K562 (cell line): ENCODE data around the gene RUVBL2. TPM values are rescaled to one million over a fixed set of nuclear protein-coding genes. Genes with fewer than 3 reads are reported as not detected.

Experiments
- CHD2 ChIP-seq: IDR thresholded peaks from 2 replicates; pipeline ENCODE4 v1.6.1; 2011; ENCODE audit warnings: low read depth, low read length
- GABPA ChIP-seq: fragments of 200-800 bp; sonication (Bioruptor generic); conservative IDR thresholded peaks from 2 replicates; pipeline ENCODE4 v1.6.1; 2016; ENCODE audit warnings: low read depth, missing genetic modification characterization, missing compliant biosample characterization
- HLTF ChIP-seq: fragments of 450-650 bp; IDR thresholded peaks from 2 replicates; pipeline ENCODE4 v1.6.1; 2016
- IFI16 ChIP-seq: fragments of 250-450 bp; sonication (Bioruptor Pico); IDR thresholded peaks from 2 replicates; pipeline ENCODE4 v2.1.2; 2022; ENCODE audit warnings: mild to moderate bottlenecking, inconsistent platforms
- KLF13 ChIP-seq: fragments of 450-650 bp; IDR thresholded peaks from 2 replicates; pipeline ENCODE4 v1.6.1; 2016; ENCODE audit warnings: missing genetic modification characterization, low read depth, mild to moderate bottlenecking, missing compliant biosample characterization, moderate library complexity, borderline replicate concordance
- MED1 ChIP-seq: sonication (generic); formaldehyde crosslinking; IDR thresholded peaks from 2 replicates; pipeline ENCODE4 v1.8.1; 2023; ENCODE audit warnings: missing genetic modification reagents, borderline replicate concordance
- MYNN ChIP-seq, 2 experiments: sonication (generic); formaldehyde crosslinking in 1 of 2; IDR thresholded peaks; 2 replicates each; pipeline versions ENCODE4 v1.5.0 to v1.6.1; 2016 to 2020; ENCODE audit warnings: antibody characterized with exemption in 1 of 2, missing genetic modification reagents in 1 of 2
- NCOA2 ChIP-seq, 2 experiments: fragments of 450-650 bp; IDR thresholded peaks; 2 replicates each; pipeline ENCODE4 v1.6.1; 2018; ENCODE audit warnings: mild to moderate bottlenecking in 2 of 2, moderate library complexity in 1 of 2; ENCODE audit not compliant: partially characterized antibody in 2 of 2
- RB1 ChIP-seq: fragments of 450-650 bp; IDR thresholded peaks from 2 replicates; pipeline ENCODE4 v1.6.1; 2017; ENCODE audit warnings: low read depth, mild to moderate bottlenecking
- SMARCE1 ChIP-seq: fragments of 450-650 bp; IDR thresholded peaks from 2 replicates; pipeline ENCODE4 v1.7.1; 2016; ENCODE audit warnings: mild to moderate bottlenecking
- ZNF23 ChIP-seq: fragments of 250-450 bp; sonication (Bioruptor Pico); IDR thresholded peaks from 2 replicates; pipeline ENCODE4 v1.4.0; 2020; ENCODE audit warnings: mild to moderate bottlenecking
- ZNF274 ChIP-seq: IDR thresholded peaks from 2 replicates; pipeline ENCODE4 v1.6.1; 2011; ENCODE audit warnings: low read depth, mild to moderate bottlenecking, low read length, moderate library complexity, borderline replicate concordance
- polyA plus RNA-seq, 8 experiments: library from polyadenylated mRNA; depleted of rRNA in 4 of 8; stranded (reverse) in 5 of 8; unstranded in 3 of 8; fragments of >200 nt; fragmentation: Nextera tagmentation in 2 of 8; fragmentation: Illumina TruSeq in 1 of 8; extraction: Ambion mirVana in 2 of 8; extraction: Trizol in 1 of 8; gene quantifications; 2 replicates each; pipeline versions ENCODE4 v1.2.1 to v1.2.3, GENCODE V29; 2011 to 2014; ENCODE audit warnings: inconsistent platforms in 1 of 8, missing spikeins in 1 of 8
- total RNA-seq, 7 experiments: library from RNA; depleted of rRNA in 6 of 7; stranded (reverse); fragments of >200 nt in 6 of 7; fragmentation: Illumina TruSeq in 2 of 7; extraction: Trizol in 2 of 7; gene quantifications; 2 replicates each; pipeline versions ENCODE4 v1.2.1 to v1.2.3, GENCODE V29; 2011 to 2021; ENCODE audit warnings: low replicate concordance in 1 of 7
- TF ChIP-seq, protein P1 (sequence below): fragments of 450-650 bp; IDR thresholded peaks from 2 replicates; pipeline ENCODE4 v1.7.0; 2016; ENCODE audit warnings: borderline replicate concordance
- TF ChIP-seq, protein P2 (sequence below), 2 experiments: fragments of 450-650 bp; conservative IDR thresholded peaks; 2 replicates each; pipeline ENCODE4 v1.6.1; 2017; ENCODE audit warnings: mild to moderate bottlenecking in 2 of 2, moderate library complexity in 2 of 2
- TF ChIP-seq, protein P3 (sequence below): fragments of 250-450 bp; sonication (Bioruptor Pico); IDR thresholded peaks from 2 replicates; pipeline ENCODE4 v1.8.0; 2022; ENCODE audit warnings: inconsistent platforms
- TF ChIP-seq, protein P4 (sequence below): sonication (generic); formaldehyde crosslinking; IDR thresholded peaks from 2 replicates; pipeline ENCODE4 v1.8.0; 2022; ENCODE audit warnings: missing genetic modification reagents, mild to moderate bottlenecking, borderline replicate concordance
- TF ChIP-seq, protein P5 (sequence below): sonication (generic); formaldehyde crosslinking; IDR thresholded peaks from 2 replicates; pipeline ENCODE4 v1.8.0; 2023; ENCODE audit warnings: mild to moderate bottlenecking, missing genetic modification reagents

Gene RUVBL2
- total and polyA plus RNA-seq, 9 of the 15 experiments (the other 6 are each of a cell fraction or from before 2014, with no cell fraction given) = 71.4 to 453 (median 237) TPM

DNA sequence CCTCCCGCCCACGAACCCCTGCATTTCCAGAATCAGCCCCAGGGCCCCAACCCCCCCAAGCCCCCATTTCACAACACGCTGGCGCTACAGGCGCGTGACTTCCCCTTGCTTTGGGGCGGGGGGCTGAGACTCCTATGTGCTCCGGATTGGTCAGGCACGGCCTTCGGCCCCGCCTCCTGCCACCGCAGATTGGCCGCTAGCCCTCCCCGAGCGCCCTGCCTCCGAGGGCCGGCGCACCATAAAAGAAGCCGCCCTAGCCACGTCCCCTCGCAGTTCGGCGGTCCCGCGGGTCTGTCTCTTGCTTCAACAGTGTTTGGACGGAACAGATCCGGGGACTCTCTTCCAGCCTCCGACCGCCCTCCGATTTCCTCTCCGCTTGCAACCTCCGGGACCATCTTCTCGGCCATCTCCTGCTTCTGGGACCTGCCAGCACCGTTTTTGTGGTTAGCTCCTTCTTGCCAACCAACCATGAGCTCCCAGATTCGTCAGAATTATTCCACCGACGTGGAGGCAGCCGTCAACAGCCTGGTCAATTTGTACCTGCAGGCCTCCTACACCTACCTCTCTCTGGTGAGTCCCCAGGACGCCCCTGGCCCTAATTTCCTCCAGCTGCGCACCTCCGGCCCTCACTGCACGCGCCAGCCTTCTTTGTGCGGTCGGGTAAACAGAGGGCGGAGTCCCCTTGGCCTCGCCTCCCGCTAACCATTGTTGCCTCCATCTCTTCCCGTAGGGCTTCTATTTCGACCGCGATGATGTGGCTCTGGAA is 28.5 kb upstream of the RUVBL2 start, which contains the start of gene FTL (continued):
- TF ChIP-seq, protein P1, sequence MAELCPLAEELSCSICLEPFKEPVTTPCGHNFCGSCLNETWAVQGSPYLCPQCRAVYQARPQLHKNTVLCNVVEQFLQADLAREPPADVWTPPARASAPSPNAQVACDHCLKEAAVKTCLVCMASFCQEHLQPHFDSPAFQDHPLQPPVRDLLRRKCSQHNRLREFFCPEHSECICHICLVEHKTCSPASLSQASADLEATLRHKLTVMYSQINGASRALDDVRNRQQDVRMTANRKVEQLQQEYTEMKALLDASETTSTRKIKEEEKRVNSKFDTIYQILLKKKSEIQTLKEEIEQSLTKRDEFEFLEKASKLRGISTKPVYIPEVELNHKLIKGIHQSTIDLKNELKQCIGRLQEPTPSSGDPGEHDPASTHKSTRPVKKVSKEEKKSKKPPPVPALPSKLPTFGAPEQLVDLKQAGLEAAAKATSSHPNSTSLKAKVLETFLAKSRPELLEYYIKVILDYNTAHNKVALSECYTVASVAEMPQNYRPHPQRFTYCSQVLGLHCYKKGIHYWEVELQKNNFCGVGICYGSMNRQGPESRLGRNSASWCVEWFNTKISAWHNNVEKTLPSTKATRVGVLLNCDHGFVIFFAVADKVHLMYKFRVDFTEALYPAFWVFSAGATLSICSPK = 0 out of 2 replicates have a peak, but pooled peaks have one; percentile 46
- TF ChIP-seq CHD2 (peak; percentile 8; the same call in 1 of the 2 replicates), HLTF (no peak), NCOA2 (IDR thresholded peaks at IDR 0.05; ENCODE audit: partially characterized antibody in 2 of 2) (no peak), MYNN (IDR thresholded peaks at IDR 0.05) (peak; percentile 65; the same call in 1 of the 2 replicates), MYNN (CRISPR knock-in tag; IDR thresholded peaks at IDR 0.05) (no peak), KLF13 (tag) (peak; percentile 22; the same call in 1 of the 2 replicates), SMARCE1 (no peak), GABPA (tag) (no peak; the same call in 1 of the 2 replicates), MED1 (CRISPR knock-in tag) (no peak), ZNF23 (CRISPR knock-in tag) (no peak), RB1 (no peak; the same call in none of the 2 replicates), IFI16 (CRISPR knock-in tag) (no peak), ZNF274 (no peak)
- TF ChIP-seq, protein P2, sequence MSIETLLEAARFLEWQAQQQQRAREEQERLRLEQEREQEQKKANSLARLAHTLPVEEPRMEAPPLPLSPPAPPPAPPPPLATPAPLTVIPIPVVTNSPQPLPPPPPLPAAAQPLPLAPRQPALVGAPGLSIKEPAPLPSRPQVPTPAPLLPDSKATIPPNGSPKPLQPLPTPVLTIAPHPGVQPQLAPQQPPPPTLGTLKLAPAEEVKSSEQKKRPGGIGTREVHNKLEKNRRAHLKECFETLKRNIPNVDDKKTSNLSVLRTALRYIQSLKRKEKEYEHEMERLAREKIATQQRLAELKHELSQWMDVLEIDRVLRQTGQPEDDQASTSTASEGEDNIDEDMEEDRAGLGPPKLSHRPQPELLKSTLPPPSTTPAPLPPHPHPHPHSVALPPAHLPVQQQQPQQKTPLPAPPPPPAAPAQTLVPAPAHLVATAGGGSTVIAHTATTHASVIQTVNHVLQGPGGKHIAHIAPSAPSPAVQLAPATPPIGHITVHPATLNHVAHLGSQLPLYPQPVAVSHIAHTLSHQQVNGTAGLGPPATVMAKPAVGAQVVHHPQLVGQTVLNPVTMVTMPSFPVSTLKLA (conservative IDR thresholded peaks at IDR 0.05) = peak; percentile 92 to 94
- TF ChIP-seq, protein P3, sequence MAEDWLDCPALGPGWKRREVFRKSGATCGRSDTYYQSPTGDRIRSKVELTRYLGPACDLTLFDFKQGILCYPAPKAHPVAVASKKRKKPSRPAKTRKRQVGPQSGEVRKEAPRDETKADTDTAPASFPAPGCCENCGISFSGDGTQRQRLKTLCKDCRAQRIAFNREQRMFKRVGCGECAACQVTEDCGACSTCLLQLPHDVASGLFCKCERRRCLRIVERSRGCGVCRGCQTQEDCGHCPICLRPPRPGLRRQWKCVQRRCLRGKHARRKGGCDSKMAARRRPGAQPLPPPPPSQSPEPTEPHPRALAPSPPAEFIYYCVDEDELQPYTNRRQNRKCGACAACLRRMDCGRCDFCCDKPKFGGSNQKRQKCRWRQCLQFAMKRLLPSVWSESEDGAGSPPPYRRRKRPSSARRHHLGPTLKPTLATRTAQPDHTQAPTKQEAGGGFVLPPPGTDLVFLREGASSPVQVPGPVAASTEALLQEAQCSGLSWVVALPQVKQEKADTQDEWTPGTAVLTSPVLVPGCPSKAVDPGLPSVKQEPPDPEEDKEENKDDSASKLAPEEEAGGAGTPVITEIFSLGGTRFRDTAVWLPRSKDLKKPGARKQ = no peak
- TF ChIP-seq, protein P4, sequence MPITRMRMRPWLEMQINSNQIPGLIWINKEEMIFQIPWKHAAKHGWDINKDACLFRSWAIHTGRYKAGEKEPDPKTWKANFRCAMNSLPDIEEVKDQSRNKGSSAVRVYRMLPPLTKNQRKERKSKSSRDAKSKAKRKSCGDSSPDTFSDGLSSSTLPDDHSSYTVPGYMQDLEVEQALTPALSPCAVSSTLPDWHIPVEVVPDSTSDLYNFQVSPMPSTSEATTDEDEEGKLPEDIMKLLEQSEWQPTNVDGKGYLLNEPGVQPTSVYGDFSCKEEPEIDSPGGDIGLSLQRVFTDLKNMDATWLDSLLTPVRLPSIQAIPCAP (CRISPR knock-in tag) = no peak
- TF ChIP-seq, protein P5, sequence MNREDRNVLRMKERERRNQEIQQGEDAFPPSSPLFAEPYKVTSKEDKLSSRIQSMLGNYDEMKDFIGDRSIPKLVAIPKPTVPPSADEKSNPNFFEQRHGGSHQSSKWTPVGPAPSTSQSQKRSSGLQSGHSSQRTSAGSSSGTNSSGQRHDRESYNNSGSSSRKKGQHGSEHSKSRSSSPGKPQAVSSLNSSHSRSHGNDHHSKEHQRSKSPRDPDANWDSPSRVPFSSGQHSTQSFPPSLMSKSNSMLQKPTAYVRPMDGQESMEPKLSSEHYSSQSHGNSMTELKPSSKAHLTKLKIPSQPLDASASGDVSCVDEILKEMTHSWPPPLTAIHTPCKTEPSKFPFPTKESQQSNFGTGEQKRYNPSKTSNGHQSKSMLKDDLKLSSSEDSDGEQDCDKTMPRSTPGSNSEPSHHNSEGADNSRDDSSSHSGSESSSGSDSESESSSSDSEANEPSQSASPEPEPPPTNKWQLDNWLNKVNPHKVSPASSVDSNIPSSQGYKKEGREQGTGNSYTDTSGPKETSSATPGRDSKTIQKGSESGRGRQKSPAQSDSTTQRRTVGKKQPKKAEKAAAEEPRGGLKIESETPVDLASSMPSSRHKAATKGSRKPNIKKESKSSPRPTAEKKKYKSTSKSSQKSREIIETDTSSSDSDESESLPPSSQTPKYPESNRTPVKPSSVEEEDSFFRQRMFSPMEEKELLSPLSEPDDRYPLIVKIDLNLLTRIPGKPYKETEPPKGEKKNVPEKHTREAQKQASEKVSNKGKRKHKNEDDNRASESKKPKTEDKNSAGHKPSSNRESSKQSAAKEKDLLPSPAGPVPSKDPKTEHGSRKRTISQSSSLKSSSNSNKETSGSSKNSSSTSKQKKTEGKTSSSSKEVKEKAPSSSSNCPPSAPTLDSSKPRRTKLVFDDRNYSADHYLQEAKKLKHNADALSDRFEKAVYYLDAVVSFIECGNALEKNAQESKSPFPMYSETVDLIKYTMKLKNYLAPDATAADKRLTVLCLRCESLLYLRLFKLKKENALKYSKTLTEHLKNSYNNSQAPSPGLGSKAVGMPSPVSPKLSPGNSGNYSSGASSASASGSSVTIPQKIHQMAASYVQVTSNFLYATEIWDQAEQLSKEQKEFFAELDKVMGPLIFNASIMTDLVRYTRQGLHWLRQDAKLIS (CRISPR knock-in tag) = peak; percentile 100
